PC-3 (cell line): ENCODE measurements around the gene SMIM32. TPM values are rescaled to one million over a fixed set of nuclear protein-coding genes. Genes with fewer than 3 reads are reported as not detected.

ENCODE experiments used
- ATAC-seq: fragments of 200-7000 bp; cut with Tn5 transposase; 2 replicates; pipeline ENCODE4 v1.9.1; 2020; ENCODE audit warnings: mild to moderate bottlenecking, moderate library complexity
- BruUV-seq: library from RNA; stranded (reverse); fragments of 400-500 nt; replicated peaks from 2 replicates; lab custom pipeline; 2021; lab: Mats Ljungman, UMichigan
- CTCF ChIA-PET: fragments of 300-600 bp; sonication (Branson Sonifier 250); formaldehyde crosslinking; loops from one replicate; lab custom pipeline; 2022; ENCODE audit warnings: antibody characterized with exemption; lab: Charles Lee
- POLR2A ChIA-PET: fragments of 300-600 bp; sonication (Branson Sonifier 250); formaldehyde crosslinking; loops from one replicate; lab custom pipeline; 2022; ENCODE audit warnings: antibody characterized with exemption; ENCODE audit not compliant: unreplicated experiment; lab: Charles Lee
- DNase-seq: peaks from one replicate; pipeline ENCODE4 v3.0.0-alpha.2; 2015
- H2AFZ ChIP-seq: fragments of 300-600 bp; sonication (generic); 2 replicates; pipeline ENCODE4 v1.6.0; 2016; ENCODE audit warnings: antibody characterized with exemption, low read length
- H3F3A ChIP-seq: fragments of 300-600 bp; sonication (generic); one replicate; pipeline ENCODE4 v1.6.0; 2017; ENCODE audit warnings: antibody characterized with exemption, low read length, control low read depth, mild to moderate bottlenecking; ENCODE audit not compliant: unreplicated experiment
- H3K27ac ChIP-seq: fragments of 300-600 bp; sonication (generic); 2 replicates; pipeline ENCODE4 v1.5.1; 2016; ENCODE audit warnings: mild to moderate bottlenecking, low read length
- H3K27me3 ChIP-seq: fragments of 300-600 bp; sonication (generic); 2 replicates; pipeline ENCODE4 v1.6.1; 2016; ENCODE audit warnings: low read length, mixed read lengths
- H3K36me3 ChIP-seq: fragments of 300-600 bp; sonication (generic); 2 replicates; pipeline ENCODE4 v1.6.1; 2016; ENCODE audit warnings: low read depth, mixed run types, low read length, mixed read lengths
- H3K4me1 ChIP-seq: fragments of 300-600 bp; sonication (generic); 2 replicates; pipeline ENCODE4 v1.5.1; 2016; ENCODE audit warnings: low read length; ENCODE audit not compliant: insufficient read depth
- H3K4me2 ChIP-seq: fragments of 300-600 bp; sonication (generic); 2 replicates; pipeline ENCODE4 v1.6.0; 2016; ENCODE audit warnings: low read length
- H3K4me3 ChIP-seq: fragments of 300-600 bp; sonication (generic); 2 replicates; pipeline ENCODE4 v1.5.1; 2016; ENCODE audit warnings: mild to moderate bottlenecking, low read length, mixed read lengths
- H3K79me2 ChIP-seq: fragments of 300-600 bp; sonication (generic); 2 replicates; pipeline ENCODE4 v1.6.1; 2017; ENCODE audit warnings: low read length, mixed read lengths
- H3K9ac ChIP-seq: fragments of 300-600 bp; sonication (generic); 2 replicates; pipeline ENCODE4 v1.6.0; 2016; ENCODE audit warnings: mild to moderate bottlenecking, low read length
- H3K9me2 ChIP-seq: fragments of 300-600 bp; sonication (generic); replicated peaks from 2 replicates; pipeline ENCODE4 v1.6.1; 2016; ENCODE audit warnings: mixed run types, low read length, mixed read lengths
- H3K9me3 ChIP-seq: fragments of 300-600 bp; sonication (generic); 2 replicates; pipeline ENCODE4 v1.6.1; 2016; ENCODE audit warnings: low read length, mixed read lengths
- H4K20me1 ChIP-seq: fragments of 300-600 bp; sonication (generic); 2 replicates; pipeline ENCODE4 v1.6.1; 2016; ENCODE audit warnings: low read length, mixed read lengths
- CTCF ChIP-seq: fragments of 300-600 bp; sonication (generic); conservative IDR thresholded peaks from 2 replicates; pipeline ENCODE4 v1.5.1; 2017; ENCODE audit warnings: antibody characterized with exemption, low read depth, mild to moderate bottlenecking, low read length
- EZH2 ChIP-seq: fragments of 300-600 bp; sonication (generic); IDR thresholded peaks from one replicate; pipeline ENCODE4 v1.6.1; 2017; ENCODE audit warnings: antibody characterized with exemption, mild to moderate bottlenecking, low read length; ENCODE audit not compliant: unreplicated experiment
- EZH2phosphoT487 ChIP-seq: fragments of 300-600 bp; sonication (generic); IDR thresholded peaks from 2 replicates; pipeline ENCODE4 v1.6.1; 2018; ENCODE audit warnings: mild to moderate bottlenecking, antibody characterized with exemption, low read length, borderline replicate concordance
- intact Hi-C: fragments of 100-400 bp; cut with micrococcal nuclease; formaldehyde crosslinking; loops from 2 replicates; pipeline ENCODE4 v1.9.0; 2023
- total RNA-seq: library from RNA; depleted of rRNA; stranded (reverse); fragments of >200 nt; gene quantifications from 2 replicates; pipeline ENCODE4 v1.2.3, GENCODE V29; 2014

Gene SMIM32
- total RNA-seq, 1 experiment from 2014 or later: not detected

- intact Hi-C loops: no loop called here
- H2AFZ ChIP-seq: no peak overlapping the region
- TF ChIP-seq EZH2: no peak
- no peak for TF ChIP-seq CTCF
- no peak for TF ChIP-seq EZH2phosphoT487
- no peaks in the 10 kb centered on the region for H3K4me1 ChIP-seq
- H4K20me1 ChIP-seq: no peaks in the 10 kb centered on the region
- POLR2A ChIA-PET: no interaction called here
- H3K4me2 ChIP-seq: no peak overlapping the region
- H3K9ac ChIP-seq: no peak overlapping the region
- H3K4me3 ChIP-seq: no peak overlapping the region
- CTCF ChIA-PET: no interaction called here
- H3K9me2 ChIP-seq: no peaks in the 10 kb centered on the region
- H3K36me3 ChIP-seq: no peaks in the 10 kb centered on the region
- no peak overlapping the region for H3K27ac ChIP-seq
- no peaks in the 10 kb centered on the region for H3K27me3 ChIP-seq
- ATAC-seq (no peak), DNase-seq (no peak)
- no peaks in the 10 kb centered on the region for H3F3A ChIP-seq
- no TSS peak for BruUV-seq
- H3K9me3 ChIP-seq: no peaks in the 10 kb centered on the region
- H3K79me2 ChIP-seq: no peaks in the 10 kb centered on the region
Observed at GRCh38 chr5:136195971-136196820, 3.2 kb upstream of the SMIM32 start.

GRCh38 chr5:136194576-136194975, 1.6 kb upstream of the SMIM32 start:
- H3K27me3 ChIP-seq: no peaks in the 10 kb centered on the region
- H3K79me2 ChIP-seq: no peaks in the 10 kb centered on the region
- ATAC-seq (no peak), DNase-seq (no peak)
- no peaks in the 10 kb centered on the region for H3F3A ChIP-seq
- H3K36me3 ChIP-seq: no peaks in the 10 kb centered on the region
- POLR2A ChIA-PET: no interaction called here
- no peak overlapping the region for H3K4me3 ChIP-seq
- H3K9ac ChIP-seq: no peak overlapping the region
- H4K20me1 ChIP-seq: no peaks in the 10 kb centered on the region
- H3K4me1 ChIP-seq: no peaks in the 10 kb centered on the region
- H3K27ac ChIP-seq: no peak overlapping the region
- no peak overlapping the region for H3K4me2 ChIP-seq
- no peak for TF ChIP-seq EZH2
- TF ChIP-seq EZH2phosphoT487: no peak
- TF ChIP-seq CTCF: no peak
- CTCF ChIA-PET: no interaction called here
- no peaks in the 10 kb centered on the region for H3K9me3 ChIP-seq
- no peak overlapping the region for H2AFZ ChIP-seq
- no TSS peak for BruUV-seq
- no peaks in the 10 kb centered on the region for H3K9me2 ChIP-seq
- intact Hi-C loops: no loop called here
